HepG2 (cell line): ENCODE results near the gene ANKMY2. TPM values are rescaled to one million over a fixed set of nuclear protein-coding genes. Genes with fewer than 3 reads are reported as not detected.

Experiments used
- ATAC-seq: fragments of 200-7000 bp; cut with Tn5 transposase; 3 replicates; pipeline ENCODE4 v1.9.1; 2020; ENCODE audit warnings: mild to moderate bottlenecking, moderate library complexity
- BruUV-seq: library from RNA; stranded (reverse); fragments of 400-500 nt; replicated peaks from 2 replicates; lab custom pipeline; 2021; lab: Mats Ljungman, UMichigan
- CTCF ChIA-PET: fragments of 300-600 bp; formaldehyde crosslinking; extraction: SDS; loops from one replicate; lab custom pipeline; 2021; ENCODE audit warnings: low total read pairs, inconsistent platforms, low intra/inter-chr PET ratio; lab: Yijun Ruan, JAX
- POLR2A ChIA-PET: fragments of 350-600 bp; sonication (Branson Sonifier 250); formaldehyde crosslinking; loops from one replicate; lab custom pipeline; 2020; ENCODE audit warnings: antibody characterized with exemption, inconsistent platforms; lab: Yijun Ruan, JAX
- DNase-seq: peaks from one replicate; pipeline ENCODE4 v3.0.0-alpha.2; 2015; ENCODE audit warnings: low spot score
- FAIRE-seq: peaks from 3 replicates; lab custom pipeline; 2011; peaks lifted over from hg19 to GRCh38; lab: Jason Lieb, UNC
- H2AFZ ChIP-seq: one replicate; pipeline ENCODE4 v1.6.1; 2011; ENCODE audit warnings: low read length, inconsistent platforms
- H3K27ac ChIP-seq: fragments of 300-600 bp; 3 replicates; pipeline ENCODE4 v1.8.0; 2011; ENCODE audit warnings: mixed run types, mild to moderate bottlenecking, mixed read lengths, low read length, inconsistent platforms; ENCODE audit not compliant: insufficient read depth; ENCODE audit errors: extremely low read length
- H3K27me3 ChIP-seq, 2 experiments: fragments of 200-600 bp in 1 of 2; 2 replicates in 1 of 2; 3 replicates in 1 of 2; pipeline versions ENCODE4 v1.6.0 to v1.8.0; 2011; ENCODE audit warnings: low read length in 2 of 2, mild to moderate bottlenecking in 2 of 2, moderate library complexity in 2 of 2, inconsistent platforms in 1 of 2; ENCODE audit not compliant: insufficient read depth in 2 of 2, control insufficient read depth in 1 of 2
- H3K36me3 ChIP-seq, 2 experiments: fragments of 200-600 bp in 1 of 2; replicated peaks in 1 of 2; 2 replicates in 1 of 2; 3 replicates in 1 of 2; pipeline versions ENCODE4 v1.5.1 to v1.8.0; 2011; ENCODE audit warnings: low read length in 2 of 2, inconsistent platforms in 1 of 2; ENCODE audit not compliant: insufficient read depth in 2 of 2, control insufficient read depth in 1 of 2
- H3K4me1 ChIP-seq: 2 replicates; pipeline ENCODE4 v1.5.1; 2012; ENCODE audit warnings: low read length, inconsistent platforms; ENCODE audit not compliant: insufficient read depth
- H3K4me2 ChIP-seq: 2 replicates; pipeline ENCODE4 v1.6.0; 2011; ENCODE audit warnings: low read depth, low read length, inconsistent platforms
- H3K4me3 ChIP-seq, 3 experiments: fragments of 200-600 bp in 1 of 3; sonication (generic), shearing (Covaris generic) in 1 of 3; replicated peaks in 1 of 3; 2 replicates each; pipeline ENCODE4 v1.5.1; 2011 to 2016; ENCODE audit warnings: low read length in 3 of 3, inconsistent platforms in 2 of 3, low read depth in 2 of 3, mild to moderate bottlenecking in 2 of 3, control low read depth in 1 of 3, mixed read lengths in 1 of 3; ENCODE audit not compliant: insufficient read depth in 1 of 3
- H3K79me2 ChIP-seq: one replicate; pipeline ENCODE4 v1.6.1; 2011; ENCODE audit warnings: low read length, inconsistent platforms; ENCODE audit not compliant: insufficient read depth
- H3K9ac ChIP-seq: 2 replicates; pipeline ENCODE4 v1.6.0; 2011; ENCODE audit warnings: mild to moderate bottlenecking, low read depth, low read length, inconsistent platforms; ENCODE audit not compliant: insufficient read depth
- H3K9me3 ChIP-seq: 2 replicates; pipeline ENCODE4 v1.5.1; 2012; ENCODE audit warnings: mild to moderate bottlenecking, low read length
- H4K20me1 ChIP-seq: 2 replicates; pipeline ENCODE4 v1.6.0; 2011; ENCODE audit warnings: inconsistent platforms, mild to moderate bottlenecking, low read length, moderate library complexity; ENCODE audit not compliant: insufficient read depth
- ARNT ChIP-seq: fragments of 450-650 bp; IDR thresholded peaks from 2 replicates; pipeline ENCODE4 v1.6.1; 2017
- BATF2 ChIP-seq: sonication (generic); formaldehyde crosslinking; IDR thresholded peaks from 2 replicates; pipeline ENCODE4 v1.8.0; 2022; ENCODE audit warnings: mild to moderate bottlenecking, missing genetic modification reagents, moderate library complexity
- KDM1A ChIP-seq: IDR thresholded peaks from 2 replicates; pipeline ENCODE4 v1.6.1; 2016; ENCODE audit warnings: missing compliant biosample characterization
- LCORL ChIP-seq, 2 experiments: fragments of 450-650 bp in 1 of 2; sonication (generic) in 1 of 2; formaldehyde crosslinking in 1 of 2; IDR thresholded peaks; 2 replicates each; pipeline versions ENCODE4 v1.5.0 to v1.6.1; 2017 to 2020; ENCODE audit warnings: antibody characterized with exemption in 1 of 2, missing genetic modification reagents in 1 of 2
- PLRG1 ChIP-seq: fragments of 450-650 bp; conservative IDR thresholded peaks from 2 replicates; pipeline ENCODE4 v1.6.1; 2016
- RBM39 ChIP-seq: fragments of 200-400 bp; formaldehyde crosslinking; IDR thresholded peaks from one replicate; pipeline ENCODE4 v1.6.1; 2018; ENCODE audit warnings: antibody characterized with exemption, mild to moderate bottlenecking, low read depth, low read length; ENCODE audit not compliant: poor library complexity, severe bottlenecking
- SALL2 ChIP-seq: sonication (generic); formaldehyde crosslinking; IDR thresholded peaks from 2 replicates; pipeline ENCODE4 v1.8.1; 2023; ENCODE audit warnings: mild to moderate bottlenecking, missing genetic modification reagents, inconsistent platforms
- ZBTB42 ChIP-seq: sonication (generic); formaldehyde crosslinking; IDR thresholded peaks from 2 replicates; pipeline ENCODE4 v1.5.0; 2020; ENCODE audit warnings: mild to moderate bottlenecking, missing genetic modification reagents
- ZNF225 ChIP-seq: sonication (generic); formaldehyde crosslinking; IDR thresholded peaks from 2 replicates; pipeline ENCODE4 v1.4.0; 2020; ENCODE audit warnings: mild to moderate bottlenecking, missing genetic modification reagents
- ZNF260 ChIP-seq: sonication (generic); formaldehyde crosslinking; IDR thresholded peaks from 2 replicates; pipeline ENCODE4 v1.4.0; 2020; ENCODE audit warnings: missing genetic modification reagents, low read depth, mild to moderate bottlenecking, borderline replicate concordance
- ZNF34 ChIP-seq: sonication (generic); formaldehyde crosslinking; IDR thresholded peaks from 2 replicates; pipeline ENCODE4 v1.4.0; 2020; ENCODE audit warnings: mild to moderate bottlenecking, missing genetic modification reagents, borderline replicate concordance
- ZNF430 ChIP-seq: sonication (generic); formaldehyde crosslinking; IDR thresholded peaks from 2 replicates; pipeline ENCODE4 v1.9.0; 2021; ENCODE audit warnings: mild to moderate bottlenecking, missing genetic modification reagents
- ZNF589 ChIP-seq: sonication (generic); formaldehyde crosslinking; conservative IDR thresholded peaks from 2 replicates; pipeline ENCODE4 v1.8.0; 2022; ENCODE audit warnings: mild to moderate bottlenecking, moderate library complexity, missing genetic modification reagents
- WGBS: methylation state at CpG from one replicate; pipeline ENCODE4 v1.1.6; 2017; ENCODE audit warnings: low lambda C conversion rate; 5-methylcytosine and 5-hydroxymethylcytosine counted together
- in situ Hi-C: cut with HindIII; loops from 2 replicates; pipeline ENCODE4 v1.10.0; 2017; ENCODE audit warnings: low pct_unique_long_range_greater_than_20kb; ENCODE audit not compliant: extremely low pct_ligation_motif_present
- intact Hi-C: fragments of 100-400 bp; cut with micrococcal nuclease; formaldehyde crosslinking; loops from one replicate; pipeline ENCODE4 v1.10.0; 2022; ENCODE audit not compliant: unreplicated experiment
- polyA plus RNA-seq, 8 experiments: library from polyadenylated mRNA; depleted of rRNA in 3 of 8; stranded (reverse) in 7 of 8; unstranded in 1 of 8; fragments of >200 nt; fragmentation: Illumina TruSeq in 4 of 8; extraction: Trizol in 4 of 8; gene quantifications; 2 replicates each; pipeline versions ENCODE4 v1.2.1 to v1.2.3, GENCODE V29; 2011 to 2016; ENCODE audit warnings: low read depth in 4 of 8, missing spikeins in 1 of 8, mixed read lengths in 1 of 8; ENCODE audit not compliant: insufficient read depth in 1 of 8
- total RNA-seq, 5 experiments: library from RNA; depleted of rRNA; stranded (reverse); fragments of >200 nt; fragmentation: Illumina TruSeq; extraction: Trizol; gene quantifications; 2 replicates each; pipeline ENCODE4 v1.2.3, GENCODE V29; 2016; ENCODE audit warnings: low read depth in 1 of 5
- TF ChIP-seq, protein P1 (sequence below): sonication (generic); formaldehyde crosslinking; IDR thresholded peaks from 2 replicates; pipeline ENCODE4 v1.5.0; 2020; ENCODE audit warnings: missing genetic modification reagents, mild to moderate bottlenecking, borderline replicate concordance
- TF ChIP-seq, protein P2 (sequence below): sonication (generic); formaldehyde crosslinking; IDR thresholded peaks from 2 replicates; pipeline ENCODE4 v1.5.0; 2020; ENCODE audit warnings: missing genetic modification reagents
- TF ChIP-seq, protein P3 (sequence below), 2 experiments: sonication (generic) in 1 of 2; formaldehyde crosslinking in 1 of 2; IDR thresholded peaks; 2 replicates each; pipeline versions ENCODE4 v1.4.0 to v1.6.1; 2016 to 2020; ENCODE audit warnings: borderline replicate concordance in 1 of 2, low read depth in 1 of 2, mild to moderate bottlenecking in 1 of 2, missing genetic modification reagents in 1 of 2

ANKMY2 gene
- total and polyA plus RNA-seq, 2 of the 13 experiments (the other 11 are each of a cell fraction or from before 2014, with no cell fraction given): 12.2 to 21.6 TPM

GRCh38 chr7:16693601-16694318 lies 48.2 kb upstream of the ANKMY2 start:
- H3K36me3 ChIP-seq: peaks cover 18 to 71% of the 10 kb centered on the region in 2 experiments
- H3K9me3 ChIP-seq: no peaks in the 10 kb centered on the region
- H3K4me1 ChIP-seq: no peaks in the 10 kb centered on the region
- no peak overlapping the region for H3K9ac ChIP-seq
- FAIRE-seq: no peak
- intact Hi-C loops: no loop called here
- DNase-seq: no peak
- H2AFZ ChIP-seq: no peak overlapping the region
- no peaks in the 10 kb centered on the region for H4K20me1 ChIP-seq
- ChIA-PET POLR2A (no interaction called here), CTCF (no interaction called here)
- H3K4me3 ChIP-seq: no peak overlapping the region
- BruUV-seq: no TSS peak
- 97% methylated on average over 2 of the region's 2 CpGs for WGBS
- in situ Hi-C loops: no loop called here
- no peak for ATAC-seq
- no peak overlapping the region for H3K27ac ChIP-seq
- no peaks in the 10 kb centered on the region for H3K79me2 ChIP-seq
- no peaks in the 10 kb centered on the region for H3K27me3 ChIP-seq
- H3K4me2 ChIP-seq: no peak overlapping the region
- TF ChIP-seq, protein P1, sequence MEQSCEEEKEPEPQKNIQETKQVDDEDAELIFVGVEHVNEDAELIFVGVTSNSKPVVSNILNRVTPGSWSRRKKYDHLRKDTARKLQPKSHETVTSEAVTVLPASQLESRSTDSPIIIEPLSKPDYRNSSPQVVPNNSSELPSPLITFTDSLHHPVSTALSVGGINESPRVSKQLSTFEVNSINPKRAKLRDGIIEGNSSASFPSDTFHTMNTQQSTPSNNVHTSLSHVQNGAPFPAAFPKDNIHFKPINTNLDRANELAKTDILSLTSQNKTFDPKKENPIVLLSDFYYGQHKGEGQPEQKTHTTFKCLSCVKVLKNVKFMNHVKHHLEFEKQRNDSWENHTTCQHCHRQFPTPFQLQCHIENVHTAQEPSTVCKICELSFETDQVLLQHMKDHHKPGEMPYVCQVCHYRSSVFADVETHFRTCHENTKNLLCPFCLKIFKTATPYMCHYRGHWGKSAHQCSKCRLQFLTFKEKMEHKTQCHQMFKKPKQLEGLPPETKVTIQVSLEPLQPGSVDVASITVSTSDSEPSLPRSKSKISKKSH (CRISPR knock-in tag): no peak
- TF ChIP-seq BATF2 (no peak), ZBTB42 (CRISPR knock-in tag) (no peak), ARNT (no peak), ZNF430 (CRISPR knock-in tag) (no peak), SALL2 (CRISPR knock-in tag) (no peak), ZNF34 (no peak), KDM1A (CRISPR knock-in tag) (no peak), ZNF260 (no peak), LCORL (IDR thresholded peaks at IDR 0.05) (no peak), LCORL (CRISPR knock-in tag; IDR thresholded peaks at IDR 0.05) (no peak), PLRG1 (no peak), ZNF589 (no peak), RBM39 (no peak), ZNF225 (CRISPR knock-in tag) (no peak)
- TF ChIP-seq, protein P2, sequence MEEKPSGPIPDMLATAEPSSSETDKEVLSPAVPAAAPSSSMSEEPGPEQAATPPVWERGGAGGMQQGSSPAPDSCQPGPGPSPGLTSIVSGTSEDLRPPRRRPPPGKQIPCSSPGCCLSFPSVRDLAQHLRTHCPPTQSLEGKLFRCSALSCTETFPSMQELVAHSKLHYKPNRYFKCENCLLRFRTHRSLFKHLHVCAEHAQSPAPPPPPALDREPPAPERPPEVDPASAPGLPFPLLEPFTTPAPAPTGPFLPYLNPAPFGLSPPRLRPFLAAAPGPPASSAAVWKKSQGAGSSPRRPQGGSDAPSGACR (CRISPR knock-in tag): no peak
- TF ChIP-seq, protein P3, sequence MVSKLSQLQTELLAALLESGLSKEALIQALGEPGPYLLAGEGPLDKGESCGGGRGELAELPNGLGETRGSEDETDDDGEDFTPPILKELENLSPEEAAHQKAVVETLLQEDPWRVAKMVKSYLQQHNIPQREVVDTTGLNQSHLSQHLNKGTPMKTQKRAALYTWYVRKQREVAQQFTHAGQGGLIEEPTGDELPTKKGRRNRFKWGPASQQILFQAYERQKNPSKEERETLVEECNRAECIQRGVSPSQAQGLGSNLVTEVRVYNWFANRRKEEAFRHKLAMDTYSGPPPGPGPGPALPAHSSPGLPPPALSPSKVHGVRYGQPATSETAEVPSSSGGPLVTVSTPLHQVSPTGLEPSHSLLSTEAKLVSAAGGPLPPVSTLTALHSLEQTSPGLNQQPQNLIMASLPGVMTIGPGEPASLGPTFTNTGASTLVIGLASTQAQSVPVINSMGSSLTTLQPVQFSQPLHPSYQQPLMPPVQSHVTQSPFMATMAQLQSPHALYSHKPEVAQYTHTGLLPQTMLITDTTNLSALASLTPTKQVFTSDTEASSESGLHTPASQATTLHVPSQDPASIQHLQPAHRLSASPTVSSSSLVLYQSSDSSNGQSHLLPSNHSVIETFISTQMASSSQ (IDR thresholded peaks at IDR 0.05; ENCODE audit: low read depth): no peak
- TF ChIP-seq, protein P3 (CRISPR knock-in tag; IDR thresholded peaks at IDR 0.05; ENCODE audit: borderline replicate concordance): no peak
